OCI-LY7 (cell line): Measurements from ENCODE around the gene TGM2.

Experiments
- CTCF ChIP-seq: fragments of 200-600 bp; sonication (generic); conservative IDR thresholded peaks from 2 replicates; pipeline ENCODE4 v1.5.1; 2014; ENCODE audit warnings: mild to moderate bottlenecking, antibody characterized with exemption, low read length, moderate library complexity, mixed read lengths
- EZH2phosphoT487 ChIP-seq: fragments of 200-600 bp; sonication (generic); IDR thresholded peaks from 2 replicates; pipeline ENCODE4 v1.6.1; 2018; ENCODE audit warnings: low read depth, borderline replicate concordance, mild to moderate bottlenecking, mixed run types, antibody characterized with exemption, low read length, moderate library complexity, mixed read lengths

GRCh38 chr20:38212806-38213606, 47.9 kb upstream of the TGM2 start:
- TF ChIP-seq EZH2phosphoT487 (no peak), CTCF (no peak)
